Panc1 (cell line): ENCODE data around the gene RADIL. TPM values are rescaled to one million over a fixed set of nuclear protein-coding genes. Genes with fewer than 3 reads are reported as not detected.

ENCODE experiments used
- ATAC-seq: fragments of 200-7000 bp; cut with Tn5 transposase; 2 replicates; pipeline ENCODE4 v1.9.1; 2020; ENCODE audit warnings: mild to moderate bottlenecking, moderate library complexity
- BruUV-seq: library from RNA; stranded (reverse); fragments of 400-500 nt; replicated peaks from 2 replicates; lab custom pipeline; 2021; lab: Mats Ljungman, UMichigan
- CTCF ChIA-PET: fragments of 300-600 bp; sonication (Branson Sonifier 250); formaldehyde crosslinking; loops from one replicate; lab custom pipeline; 2022; ENCODE audit warnings: antibody characterized with exemption; lab: Charles Lee
- POLR2A ChIA-PET: fragments of 300-600 bp; sonication (Branson Sonifier 250); formaldehyde crosslinking; loops from one replicate; lab custom pipeline; 2022; ENCODE audit warnings: antibody characterized with exemption; lab: Charles Lee
- DNase-seq: peaks from one replicate; pipeline ENCODE4 v3.0.0-alpha.2; 2010; ENCODE audit warnings: low read depth, low spot score
- H3K27ac ChIP-seq: 2 replicates; pipeline ENCODE4 v1.5.1; 2011; ENCODE audit warnings: mild to moderate bottlenecking, low read length, inconsistent platforms
- H3K27me3 ChIP-seq: fragments of 200-500 bp; sonication (Bioruptor generic); 2 replicates; pipeline ENCODE4 v1.6.0; 2014; ENCODE audit warnings: low read length, inconsistent platforms; ENCODE audit not compliant: control insufficient read depth, insufficient read depth
- H3K36me3 ChIP-seq: fragments of 200-500 bp; sonication (Bioruptor generic); 2 replicates; pipeline ENCODE4 v1.5.1; 2014; ENCODE audit warnings: inconsistent platforms, mild to moderate bottlenecking, low read length, moderate library complexity; ENCODE audit not compliant: control insufficient read depth, insufficient read depth
- H3K4me1 ChIP-seq: 2 replicates; pipeline ENCODE4 v1.5.1; 2011; ENCODE audit warnings: inconsistent platforms, mild to moderate bottlenecking, low read length, moderate library complexity; ENCODE audit not compliant: control insufficient read depth, insufficient read depth
- H3K4me3 ChIP-seq, 2 experiments: 2 replicates each; pipeline ENCODE4 v1.5.1; 2011 to 2012; ENCODE audit warnings: low read depth in 2 of 2, low read length in 2 of 2, mild to moderate bottlenecking in 2 of 2, inconsistent platforms in 1 of 2, moderate library complexity in 1 of 2
- H3K9me3 ChIP-seq: fragments of 200-500 bp; sonication (Bioruptor generic); 2 replicates; pipeline ENCODE4 v1.5.1; 2014; ENCODE audit warnings: low read depth, mild to moderate bottlenecking, inconsistent platforms, low read length, moderate library complexity; ENCODE audit not compliant: control insufficient read depth, insufficient read depth
- CTCF ChIP-seq: fragments of 450-650 bp; IDR thresholded peaks from 2 replicates; pipeline ENCODE4 v1.5.1; 2017; ENCODE audit warnings: mild to moderate bottlenecking
- POLR2AphosphoS5 ChIP-seq: IDR thresholded peaks from 2 replicates; pipeline ENCODE4 v1.6.1; 2012; ENCODE audit warnings: mild to moderate bottlenecking, low read depth, low read length, moderate library complexity
- REST ChIP-seq, 2 experiments: IDR thresholded peaks; 2 replicates each; pipeline ENCODE4 v1.6.1; 2011 to 2012; ENCODE audit warnings: low read depth in 2 of 2, control low read depth in 1 of 2, low read length in 1 of 2, mild to moderate bottlenecking in 1 of 2, moderate library complexity in 1 of 2; ENCODE audit not compliant: insufficient read depth in 1 of 2
- SIN3A ChIP-seq: IDR thresholded peaks from 2 replicates; pipeline ENCODE4 v1.6.1; 2012; ENCODE audit warnings: low read depth, mild to moderate bottlenecking, low read length, moderate library complexity, borderline replicate concordance; ENCODE audit not compliant: insufficient read depth
- TCF7L2 ChIP-seq: IDR thresholded peaks from 2 replicates; pipeline ENCODE4 v1.6.1; 2011; ENCODE audit warnings: mild to moderate bottlenecking, low read depth, low read length, inconsistent platforms
- in situ Hi-C: cut with HindIII; loops from 2 replicates; pipeline ENCODE4 v1.10.0; 2016; ENCODE audit warnings: low sequenced_read_pairs, low pct_unique_long_range_greater_than_20kb
- intact Hi-C: fragments of 100-400 bp; cut with micrococcal nuclease; formaldehyde crosslinking; loops from one replicate; pipeline ENCODE4 v1.10.0; 2022; ENCODE audit not compliant: unreplicated experiment
- total RNA-seq: library from RNA; stranded (reverse); gene quantifications from one replicate; pipeline ENCODE4 v1.2.1, GENCODE V29; 2021; ENCODE audit not compliant: unreplicated experiment

Gene RADIL
- total RNA-seq, 1 experiment from 2014 or later, result 1.3 TPM

GRCh38 chr7:4763091-4763793 lies 120.3 kb downstream of the RADIL start:
- no peak for TF ChIP-seq SIN3A
- no peak for TF ChIP-seq CTCF
- TF ChIP-seq REST (IDR thresholded peaks at IDR 0.05; ENCODE audit: insufficient read depth in 1 of 2, low read depth in 2 of 2, low read length in 1 of 2), result no peak
- no peak for TF ChIP-seq POLR2AphosphoS5
- TF ChIP-seq TCF7L2, result no peak
- Histone ChIP-seq H3K4me3 (no peak overlapping the region), H3K4me1 (no peaks in the 10 kb centered on the region), H3K9me3 (no peaks in the 10 kb centered on the region), H3K27ac (no peak overlapping the region), H3K27me3 (no peaks in the 10 kb centered on the region), H3K36me3 (peaks cover 18% of the 10 kb centered on the region)
- no TSS peak for BruUV-seq
- no peak for DNase-seq
- ChIA-PET CTCF (no interaction called here), POLR2A (no interaction called here)
- in situ Hi-C loops, result no loop called here
- intact Hi-C loops, result no loop called here
- ATAC-seq, result no peak

GRCh38 chr7:4762121-4763055 lies 121.1 kb downstream of the RADIL start:
- ChIA-PET CTCF (interaction anchor here (0.5 kb wide), 1 partner anchor 84 kb away, joined by 4 read pairs; no protein-coding TSS in a partner anchor), POLR2A (interaction anchor here (0.6 kb wide), 1 partner anchor 67 kb away, joined by 8 read pairs; no protein-coding TSS in a partner anchor)
- H3K4me1 ChIP-seq, result no peaks in the 10 kb centered on the region
- in situ Hi-C loops, result no loop called here
- ATAC-seq (no peak), DNase-seq (no peak)
- peaks cover 21% of the 10 kb centered on the region for H3K36me3 ChIP-seq
- TF ChIP-seq CTCF (no peak), SIN3A (no peak), REST (IDR thresholded peaks at IDR 0.05; ENCODE audit: insufficient read depth in 1 of 2, low read depth in 2 of 2, low read length in 1 of 2) (no peak), TCF7L2 (no peak), POLR2AphosphoS5 (no peak)
- H3K9me3 ChIP-seq, result no peaks in the 10 kb centered on the region
- no peak overlapping the region for H3K4me3 ChIP-seq
- intact Hi-C loops, result no loop called here
- BruUV-seq, result no TSS peak
- no peak overlapping the region for H3K27ac ChIP-seq
- H3K27me3 ChIP-seq, result no peaks in the 10 kb centered on the region
